HG03139 (cell line): ENCODE data around the gene TNN.

ENCODE experiments used
- ATAC-seq: cut with Tn5 transposase; IDR thresholded peaks from one replicate; pipeline ENCODE4 v1.9.1; 2021; ENCODE audit not compliant: unreplicated experiment

Gene TNN

DNA sequence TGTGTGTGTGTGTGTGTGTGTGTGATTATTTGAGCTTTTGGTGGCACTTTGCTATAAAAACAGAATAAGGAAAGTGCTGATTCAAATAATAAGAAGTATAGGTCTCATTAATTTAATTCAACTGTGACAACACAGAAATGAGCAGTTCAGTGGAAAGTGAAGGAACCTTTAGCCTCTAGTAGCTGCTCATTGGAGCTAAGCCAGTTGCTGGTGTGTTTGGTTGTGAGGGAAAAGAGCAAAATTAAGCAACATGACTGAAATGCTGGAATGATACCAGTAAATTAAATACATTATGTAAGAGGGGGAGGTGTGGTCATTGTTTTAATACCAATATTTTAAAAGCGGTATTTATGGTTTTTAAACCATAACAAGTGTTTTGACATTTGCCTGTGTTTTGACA, 69.7 kb downstream of the TNN start:
- no peak for ATAC-seq

DNA sequence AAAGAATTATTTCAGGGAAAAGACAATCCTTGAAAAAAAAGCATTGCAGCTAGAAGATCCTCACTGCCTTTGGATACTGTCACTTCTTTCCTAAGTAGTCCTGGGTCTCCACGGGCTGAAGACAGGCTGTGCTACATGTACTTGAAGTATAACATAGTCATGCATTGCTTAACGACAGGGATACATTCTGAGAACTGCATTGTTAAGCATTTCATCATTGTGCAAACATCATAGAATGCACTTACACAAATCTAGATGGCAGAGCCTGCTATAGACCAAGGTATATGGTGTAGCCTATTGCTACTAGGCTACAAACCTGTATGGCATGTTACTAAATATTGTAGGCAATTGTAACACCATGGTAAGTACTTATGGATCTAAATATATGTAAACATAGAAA, 70.9 kb downstream of the TNN start:
- ATAC-seq: no peak

DNA sequence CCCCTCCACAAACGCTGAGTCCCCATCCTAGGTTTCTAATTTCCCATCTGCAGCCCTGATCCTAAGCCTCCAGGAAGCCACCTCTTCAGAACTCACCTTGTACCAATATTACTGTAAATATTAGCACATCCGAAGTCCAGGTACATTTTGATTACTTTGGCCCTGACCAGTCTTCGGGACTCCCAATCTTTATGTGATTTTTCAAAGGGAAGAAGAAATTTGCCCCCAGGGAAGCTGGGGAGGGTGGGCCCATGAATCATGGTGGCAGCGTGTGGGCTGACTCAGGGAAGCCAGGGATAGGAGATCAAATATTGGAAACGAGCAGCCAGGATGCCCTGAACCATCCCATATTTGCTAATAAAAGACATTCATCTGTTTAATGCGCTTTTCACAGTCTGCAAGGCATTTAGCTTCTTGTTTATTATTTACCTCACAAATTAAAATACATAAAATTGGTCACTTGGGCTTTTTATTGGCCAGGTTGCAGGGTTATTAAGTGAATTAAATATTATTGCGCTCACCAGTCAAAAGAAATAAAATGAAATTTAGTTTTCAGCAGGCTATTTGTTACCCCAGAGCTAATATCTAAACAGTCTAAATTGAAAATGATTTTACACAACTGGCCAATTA, 78.4 kb downstream of the TNN start:
- ATAC-seq: no peak

DNA sequence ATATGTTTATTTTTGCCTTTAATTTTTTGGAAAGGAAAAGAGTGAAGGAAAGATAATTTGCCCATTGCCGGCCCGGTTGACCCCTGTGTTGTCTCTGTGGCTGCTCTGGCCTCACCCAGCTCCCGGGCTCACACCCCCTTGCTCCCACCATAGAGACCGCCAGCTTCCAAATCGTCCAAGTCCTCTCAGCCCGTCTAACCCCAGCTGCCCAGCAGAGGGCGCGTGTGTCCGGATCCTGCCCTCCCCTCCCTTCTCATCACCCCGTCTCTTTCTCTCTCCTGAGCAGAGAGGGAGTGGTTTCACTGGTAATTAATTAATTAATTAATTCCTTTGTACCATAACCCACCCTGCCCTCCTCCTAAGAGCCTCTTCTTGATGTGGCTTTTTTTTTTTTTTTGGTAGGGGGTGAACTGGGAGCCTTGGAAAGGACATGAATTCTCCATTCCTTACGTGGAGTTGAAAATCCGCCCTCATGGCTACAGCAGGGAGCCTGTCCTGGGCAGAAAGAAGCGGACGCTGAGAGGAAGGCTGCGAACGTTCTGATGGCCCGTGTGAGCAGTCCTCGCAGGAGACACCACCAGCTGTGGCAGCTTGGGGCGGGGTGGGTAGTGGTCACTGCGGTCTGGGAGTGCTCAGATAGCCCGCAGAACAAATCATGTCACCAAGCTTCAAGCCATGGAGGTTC, 79.0 kb downstream of the TNN start:
- no peak for ATAC-seq

DNA sequence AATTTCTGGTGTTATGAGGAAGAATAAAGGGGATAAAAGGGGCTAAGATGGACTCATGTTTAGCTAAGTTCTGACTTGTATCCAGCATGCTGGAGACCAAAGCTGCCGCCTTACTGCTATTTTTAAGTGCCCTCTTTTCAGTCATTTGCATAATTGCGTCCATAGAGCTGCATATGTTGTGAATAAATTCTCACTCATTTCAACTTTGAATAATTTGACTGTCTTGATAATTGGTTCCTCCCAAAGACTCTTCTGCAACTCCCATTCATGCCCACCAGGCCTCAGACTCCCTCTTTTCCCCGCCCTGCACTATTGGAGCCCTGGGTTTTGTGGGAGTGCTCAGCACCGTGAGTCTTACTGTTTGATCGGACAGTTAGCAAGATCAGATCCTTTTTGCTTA, 79.9 kb downstream of the TNN start:
- no peak for ATAC-seq

DNA sequence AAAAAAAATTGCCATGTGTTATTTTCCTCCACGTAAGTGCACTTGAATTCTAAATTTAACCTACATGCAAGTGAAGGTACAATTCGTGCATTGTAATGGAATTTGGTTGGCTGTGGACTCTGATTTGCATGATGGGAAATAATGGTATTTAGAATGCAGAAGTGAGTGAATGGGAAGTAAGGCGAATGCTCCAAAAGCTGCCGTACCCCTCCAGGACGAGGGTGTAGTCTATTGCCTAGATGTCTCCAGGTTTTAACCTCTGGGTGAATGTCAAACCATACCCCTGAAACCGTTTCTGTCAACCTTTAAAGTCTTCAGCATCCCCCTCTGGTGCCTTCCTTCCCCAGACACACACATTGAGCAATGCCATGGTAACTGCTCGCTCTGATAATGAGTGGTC, 80.4 kb downstream of the TNN start:
- no peak for ATAC-seq

DNA sequence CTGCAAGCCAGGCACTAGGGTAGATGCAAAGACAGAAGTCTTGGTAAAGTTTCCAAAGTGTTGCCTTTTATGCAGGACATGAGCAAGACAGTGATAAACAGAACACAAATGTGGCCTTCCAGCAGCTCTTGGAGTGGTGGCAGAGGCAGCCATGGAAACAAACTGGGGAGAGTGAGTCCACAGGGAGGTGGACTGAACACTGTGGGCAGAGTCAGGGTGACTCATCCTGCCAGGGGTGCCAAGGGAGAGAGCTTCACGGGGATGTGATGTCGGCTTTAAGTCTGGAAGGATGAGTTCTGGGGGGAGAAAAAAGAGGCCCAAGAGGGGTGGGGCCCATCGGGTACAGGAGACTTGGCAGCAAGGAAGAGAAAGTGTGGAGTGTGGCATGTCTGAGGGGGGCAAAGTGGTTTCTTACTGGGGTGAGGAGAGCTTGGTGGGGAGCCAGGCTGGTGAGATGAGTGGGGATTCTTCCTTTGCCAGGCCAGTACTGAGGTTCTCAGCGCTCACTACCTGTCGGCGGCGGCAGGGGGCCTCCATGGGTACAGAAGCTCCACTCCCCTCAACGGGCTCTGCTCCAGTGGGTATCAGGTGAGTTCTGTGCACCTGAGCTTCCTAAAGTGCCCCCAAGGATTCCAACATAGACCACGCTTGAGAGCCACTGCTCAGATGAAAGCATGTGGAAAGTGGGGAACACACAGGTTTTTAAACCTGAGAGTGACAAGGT, 83.1 kb downstream of the TNN start:
- ATAC-seq: no peak

DNA sequence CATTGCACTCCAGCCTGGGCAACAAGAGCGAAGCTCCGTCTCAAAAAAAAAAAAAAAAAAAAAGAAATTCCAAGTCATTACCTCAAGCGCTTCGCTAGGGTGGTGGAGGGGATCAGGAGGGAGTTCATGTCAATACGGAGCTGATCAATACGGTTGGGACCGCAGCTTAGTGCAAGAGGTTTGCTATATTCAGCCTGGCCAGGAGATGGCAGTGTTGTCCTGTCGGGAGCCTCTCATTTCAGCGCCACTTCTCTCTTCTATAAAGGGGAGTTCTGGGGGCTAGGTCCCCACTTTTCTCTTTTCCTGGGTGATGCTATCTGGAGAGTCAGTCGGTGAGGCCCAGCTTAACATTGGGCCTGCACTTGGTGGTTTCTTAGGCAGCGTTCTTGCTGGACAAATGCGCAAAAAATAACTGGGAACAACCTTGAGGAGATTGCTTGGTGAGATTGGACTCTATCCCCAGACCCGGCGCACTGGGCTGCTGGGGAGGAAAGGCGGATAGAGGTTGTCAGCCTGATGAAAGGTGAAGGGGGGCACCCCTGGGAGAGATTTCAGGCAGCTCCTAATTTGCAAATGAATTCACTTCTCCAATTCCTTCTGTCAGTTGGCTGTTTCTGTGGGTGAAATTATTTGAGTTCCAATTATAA, 84.5 kb downstream of the TNN start:
- no peak for ATAC-seq

DNA sequence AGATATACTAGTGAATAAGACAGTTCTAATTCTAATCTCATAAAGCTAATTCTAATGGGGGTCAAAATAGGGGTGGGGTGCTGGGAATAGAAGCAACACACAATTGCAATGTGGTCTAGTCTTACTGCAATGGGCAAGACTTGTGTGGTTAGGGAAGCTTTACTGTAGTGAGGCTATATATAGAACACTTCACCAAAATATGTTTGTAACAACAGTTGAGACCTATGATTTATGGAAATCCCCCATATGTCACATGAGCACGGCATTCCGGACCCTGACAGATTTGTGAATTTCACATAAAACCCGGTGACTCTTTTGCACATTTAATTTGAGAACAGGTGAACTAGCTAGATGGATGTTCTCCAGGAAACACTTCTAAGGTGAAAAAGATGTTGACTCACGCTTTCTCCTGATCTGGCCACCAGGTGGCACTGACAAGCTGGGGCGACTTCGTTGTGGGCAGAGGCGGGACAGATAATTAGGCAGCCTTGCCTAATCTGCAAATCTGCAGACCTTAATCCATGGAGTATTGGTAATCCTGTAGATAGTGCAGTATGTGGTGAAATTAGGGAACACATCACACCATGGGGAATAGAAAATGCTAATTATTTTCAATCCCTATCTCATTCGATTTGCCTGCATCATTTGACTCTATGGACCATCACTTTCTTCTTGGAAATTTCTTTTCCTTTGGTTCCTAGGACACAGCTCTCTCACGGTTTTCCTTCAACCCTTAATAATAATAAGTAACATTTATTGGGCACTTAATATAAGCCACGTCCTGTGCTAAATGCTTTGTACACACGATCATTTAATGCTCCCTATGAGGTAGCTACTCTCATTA, 87.2 kb downstream of the TNN start:
- ATAC-seq: no peak

DNA sequence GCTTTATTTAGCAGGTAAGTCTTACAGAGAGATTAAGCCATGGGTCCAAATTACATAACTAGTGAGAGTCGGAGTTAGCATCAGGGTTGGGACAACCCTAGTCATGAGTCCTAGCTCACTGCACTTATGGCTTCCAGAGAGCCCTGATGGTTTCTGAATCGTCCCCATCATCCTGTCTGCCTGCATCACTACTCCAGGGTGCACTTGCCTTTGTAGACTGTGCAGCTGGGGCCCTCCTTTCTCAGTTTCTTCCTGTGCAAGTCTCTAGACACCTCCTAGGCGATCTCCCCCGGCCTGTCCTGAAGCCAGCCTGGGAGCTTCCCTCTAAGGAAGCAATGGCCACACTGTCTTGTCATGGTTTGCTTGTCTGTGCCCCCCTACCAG, 87.8 kb downstream of the TNN start:
- no peak for ATAC-seq

DNA sequence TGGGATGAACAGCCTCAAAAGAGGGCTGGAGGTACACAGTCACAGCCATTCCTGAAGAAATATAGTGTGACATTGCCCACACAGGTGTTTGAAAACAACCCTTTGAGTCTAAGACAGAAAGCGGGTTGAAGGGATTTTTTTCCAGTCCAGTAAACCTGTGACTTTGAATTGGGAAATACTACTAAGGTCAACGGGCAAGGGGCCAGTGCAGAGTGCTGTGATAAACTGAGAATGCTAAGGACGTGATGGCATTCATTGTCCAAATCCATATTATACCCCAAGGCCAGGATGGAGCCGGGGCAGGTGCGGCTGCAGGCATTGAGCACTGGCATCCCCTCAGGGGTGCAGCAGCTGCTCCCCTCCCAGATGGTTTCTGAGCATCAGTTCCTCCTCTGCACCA, 88.3 kb downstream of the TNN start:
- ATAC-seq: no peak

DNA sequence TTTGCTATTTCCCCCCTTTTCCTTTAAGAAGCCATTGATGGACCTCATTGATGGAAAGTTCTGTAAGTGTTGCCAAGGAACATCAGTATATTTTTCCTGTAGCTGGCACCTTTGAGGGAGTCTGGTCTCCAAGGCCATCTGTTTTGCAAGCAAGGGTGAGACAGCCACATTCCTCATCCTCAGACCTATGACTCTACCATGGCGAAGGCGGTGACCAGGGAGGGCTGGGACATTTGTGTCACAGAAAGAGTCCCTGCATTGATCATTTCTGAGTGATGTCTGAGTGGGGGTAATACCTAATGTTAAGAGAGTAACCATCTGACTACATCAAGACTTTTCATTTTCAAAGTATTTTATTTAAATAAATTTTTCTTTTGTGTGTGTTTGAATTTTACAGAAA, 89.6 kb downstream of the TNN start:
- no peak for ATAC-seq

DNA sequence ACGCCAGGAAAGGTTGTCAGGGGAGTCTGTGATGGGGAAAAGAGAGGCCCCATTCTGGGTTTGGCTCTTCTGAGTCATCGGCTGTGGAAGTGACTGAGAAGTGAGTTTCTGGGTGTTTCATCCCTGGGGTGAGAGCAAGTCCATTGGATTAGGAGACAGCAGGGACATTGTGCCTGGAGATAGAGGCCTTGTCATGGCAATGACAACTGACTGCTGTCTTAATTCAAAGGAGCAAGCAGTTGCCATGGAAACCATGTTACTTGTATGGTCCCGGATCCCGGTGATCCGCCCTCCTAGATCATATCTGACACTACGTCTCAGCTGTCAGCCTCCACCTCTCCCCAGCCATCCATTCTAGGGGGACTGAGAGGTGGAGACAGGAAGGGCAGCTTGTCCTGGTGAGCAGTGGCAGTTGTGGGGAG, 90.5 kb downstream of the TNN start:
- ATAC-seq: no peak

DNA sequence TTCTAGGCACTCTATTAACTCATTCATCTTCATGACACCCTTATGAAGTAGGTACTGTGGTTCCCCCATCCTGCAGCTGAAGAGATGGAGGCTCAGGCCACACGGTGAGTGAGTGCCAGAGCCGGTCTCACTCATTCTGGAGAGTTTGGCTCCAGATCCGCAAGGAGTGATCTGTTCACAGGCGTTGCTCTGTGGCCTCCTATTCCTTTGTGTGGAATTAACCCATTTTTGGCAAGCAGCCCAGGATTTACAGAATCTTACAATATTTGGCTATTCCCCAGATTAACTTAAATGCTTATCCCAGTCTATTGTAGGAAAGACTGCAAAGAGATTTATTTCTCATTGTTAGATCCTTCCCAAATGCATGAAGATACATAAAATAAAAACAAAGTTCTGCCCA, 95.3 kb downstream of the TNN start:
- no peak for ATAC-seq

DNA sequence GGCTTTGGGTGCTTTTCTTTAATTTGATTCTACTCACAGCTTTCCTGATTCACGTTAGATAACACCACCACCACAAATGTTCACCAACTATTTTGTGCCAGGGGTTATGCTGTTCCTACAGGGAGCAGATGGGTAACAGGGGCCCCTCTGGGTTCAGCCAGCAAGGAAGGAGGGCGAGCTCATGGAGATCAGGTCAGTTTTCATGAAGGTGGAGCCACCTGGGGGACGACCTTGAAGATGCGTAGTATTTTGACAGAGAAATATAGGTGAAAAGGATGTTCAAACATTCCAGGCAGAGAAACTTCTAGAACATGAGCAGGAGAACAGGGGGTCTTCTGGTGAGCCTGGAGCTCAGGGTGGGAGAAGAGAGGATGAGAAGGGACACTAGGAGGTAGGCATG, 96.1 kb downstream of the TNN start:
- ATAC-seq: no peak

DNA sequence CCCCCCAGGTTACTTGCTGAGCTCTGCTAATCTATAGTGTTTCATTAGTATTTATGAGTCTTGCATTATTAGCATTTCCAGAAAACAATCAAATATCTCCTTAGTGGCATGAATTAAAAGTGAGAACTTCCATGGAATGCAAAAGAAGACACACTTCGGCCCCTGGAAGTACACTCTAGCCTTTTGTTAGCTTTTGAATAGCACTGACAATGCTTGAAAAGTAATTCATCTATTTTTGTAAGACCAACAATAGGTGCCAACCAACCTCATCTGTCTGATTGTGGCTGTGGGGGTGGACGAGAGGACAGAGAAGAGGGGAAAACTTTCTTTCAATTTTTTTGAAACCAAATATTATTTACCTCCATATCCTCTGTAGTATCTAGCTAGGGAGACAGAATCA, 97.1 kb downstream of the TNN start:
- no peak for ATAC-seq

DNA sequence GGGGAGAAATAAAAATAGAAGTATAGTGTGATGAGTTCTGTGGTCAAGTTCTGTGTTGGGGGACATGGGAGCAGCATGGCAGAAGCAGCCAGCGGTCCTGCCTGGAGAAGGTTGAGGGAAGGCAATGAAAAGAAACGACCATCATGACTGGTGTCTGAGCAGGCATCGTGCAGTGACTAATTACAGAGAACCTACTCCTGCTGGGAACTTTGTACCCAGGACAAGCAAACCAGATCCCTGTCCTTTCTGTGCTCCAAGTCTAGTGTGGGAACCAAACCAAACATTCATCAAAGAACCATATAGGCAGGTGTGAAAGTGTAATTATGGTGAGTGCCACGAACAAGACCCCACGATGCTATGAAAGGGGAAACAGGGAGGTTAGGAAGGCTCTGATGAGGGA, 99.1 kb downstream of the TNN start:
- ATAC-seq: no peak

DNA sequence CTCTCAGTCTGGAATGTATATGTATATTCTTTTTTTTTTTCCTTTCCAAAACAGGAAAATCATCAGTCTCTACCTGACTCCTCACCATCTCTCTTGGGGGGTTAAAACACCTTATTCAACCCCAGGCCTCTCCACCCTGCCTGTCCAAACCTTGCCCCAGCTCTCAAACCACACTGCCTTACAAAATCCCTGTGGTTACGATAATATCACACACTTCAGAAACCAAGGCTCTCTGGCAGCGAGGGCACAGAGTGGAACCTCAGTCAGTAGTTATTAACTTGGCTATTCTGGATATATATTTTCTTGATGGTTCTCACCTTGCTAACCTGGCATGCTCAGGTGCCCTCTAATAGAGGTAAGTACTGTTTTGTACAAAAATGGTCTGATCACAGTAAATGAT, 100.2 kb downstream of the TNN start:
- ATAC-seq: no peak

DNA sequence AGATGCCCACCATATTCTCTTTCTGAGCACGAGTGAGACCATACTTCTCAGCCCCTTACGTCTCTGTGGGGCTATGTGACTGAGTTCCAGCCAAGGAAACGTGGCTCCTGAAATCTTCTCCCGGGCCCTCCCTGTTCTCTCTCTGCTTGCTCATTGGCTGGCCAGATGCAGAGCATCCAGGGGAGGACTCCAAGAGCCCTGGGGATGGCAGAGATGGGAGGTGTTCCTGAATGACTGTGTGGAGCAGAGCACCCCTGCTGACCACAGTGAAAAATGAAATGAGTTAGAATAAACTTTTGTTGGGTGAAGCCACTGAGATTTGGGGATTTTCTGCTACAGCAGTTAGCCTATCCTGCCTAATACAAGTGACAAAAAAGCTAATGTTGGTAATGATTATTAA, 101.1 kb downstream of the TNN start:
- ATAC-seq: no peak

DNA sequence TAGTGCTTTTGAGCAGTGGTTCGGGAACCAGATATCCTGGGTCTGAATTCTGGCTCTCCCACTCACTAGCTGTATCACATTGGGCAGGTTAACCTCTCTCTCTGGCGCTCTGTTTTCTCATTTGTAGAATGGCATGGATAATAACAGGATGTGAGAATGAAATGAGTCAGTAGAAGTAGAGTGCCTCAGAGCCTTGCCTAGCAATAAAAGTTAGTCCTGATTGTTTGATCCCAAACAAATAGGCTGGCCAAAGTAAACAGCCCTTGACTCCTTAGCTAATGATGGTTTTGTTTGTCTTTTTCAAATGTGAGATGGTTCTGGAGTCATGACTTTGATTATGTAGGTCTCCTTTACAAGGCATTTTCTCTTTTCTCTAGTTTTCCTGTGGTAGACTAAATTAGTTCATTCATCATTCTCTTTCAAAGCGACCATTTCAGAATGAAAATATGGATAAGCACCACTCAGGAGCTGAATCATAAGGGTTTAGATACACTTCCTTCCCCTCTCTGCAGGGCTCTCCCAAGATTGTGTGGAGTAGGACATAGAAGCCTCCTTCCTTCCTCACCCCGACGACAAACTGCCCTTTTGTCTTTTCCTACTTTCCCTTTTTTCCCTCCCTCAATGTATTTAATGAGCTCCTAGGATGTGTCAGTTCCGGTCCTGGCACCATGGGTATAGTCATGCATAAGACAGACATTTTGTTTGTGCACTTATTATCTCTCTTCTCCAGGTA, 101.8 kb downstream of the TNN start:
- no peak for ATAC-seq
